ENCODE measurements around the gene TRAF5.
"Not testable (repeated sequence)": the region's sequence is repeated elsewhere in the genome, so short reads cannot be mapped to it uniquely, and the experiment has no call there.

- not testable (repeated sequence) for TF ChIP-seq POLR2A (IDR thresholded peaks at IDR 0.05; ENCODE audit: low read depth, low read length); POLR2AphosphoS5 (IDR thresholded peaks at IDR 0.05; ENCODE audit: insufficient read depth, low read depth, low read length); CTCF (IDR thresholded peaks at IDR 0.05; ENCODE audit: extremely low read depth in 1 of 2, insufficient read depth in 1 of 2, low read depth in 1 of 2, low read length in 2 of 2); EZH2 (IDR thresholded peaks at IDR 0.05; ENCODE audit: borderline replicate concordance, low read depth, low read length, severe bottlenecking); MAX (IDR thresholded peaks at IDR 0.05; ENCODE audit: insufficient read depth, insufficient read length); MYC (IDR thresholded peaks at IDR 0.05; ENCODE audit: low read depth, low read length)
Measured at GRCh38 chr1:211416628-211417323, 90.1 kb downstream of the TRAF5 start.

Measured in endothelial cell of umbilical vein (primary cell).